T-cell (primary cell): ENCODE data around the gene CADM2. TPM values are rescaled to one million over a fixed set of nuclear protein-coding genes. Genes with fewer than 3 reads are reported as not detected.

Experiments used
- ATAC-seq, 4 experiments: fragments of 200-7000 bp in 3 of 4; fragments of 150-1000 bp in 1 of 4; cut with Tn5 transposase; replicated peaks in 1 of 4; 1 replicate in 3 of 4; 2 replicates in 1 of 4; pipeline ENCODE4 v1.10.0; 2021; ENCODE audit warnings: moderate library complexity in 3 of 4, mild to moderate bottlenecking in 2 of 4, moderate number of reproducible peaks in 1 of 4
- CTCF ChIA-PET, 2 donors: fragments of 300-600 bp; sonication (Branson Sonifier 250); formaldehyde crosslinking; loops; one replicate each; lab custom pipeline; 2022; ENCODE audit warnings: antibody characterized with exemption in 2 of 2; lab: Charles Lee
- POLR2A ChIA-PET, 2 donors: fragments of 300-600 bp; sonication (Branson Sonifier 250); formaldehyde crosslinking; loops; one replicate each; lab custom pipeline; 2022; ENCODE audit warnings: antibody characterized with exemption in 2 of 2; lab: Charles Lee
- DNase-seq, 35 experiments: peaks; one replicate each; pipeline versions ENCODE4 v3.0.0 to v3.0.0-alpha.2; 2013 to 2023
- H3K27ac ChIP-seq: one replicate; pipeline ENCODE4 v1.5.1; 2013; ENCODE audit warnings: low read length
- H3K27me3 ChIP-seq, 2 experiments: replicated peaks in 1 of 2; 1 replicate in 1 of 2; 2 replicates in 1 of 2; pipeline versions ENCODE4 v1.6.1 to v1.7.0; 2013; ENCODE audit warnings: low read length in 1 of 2, mixed read lengths in 1 of 2; ENCODE audit not compliant: control insufficient read depth in 2 of 2, insufficient read depth in 2 of 2; ENCODE audit errors: extremely low read depth in 1 of 2
- H3K36me3 ChIP-seq, 2 donors: 1 replicate in 1 of 2; 2 replicates in 1 of 2; pipeline versions ENCODE4 v1.6.1 to v1.7.0; 2013; ENCODE audit warnings: low read length in 1 of 2; ENCODE audit not compliant: control insufficient read depth in 2 of 2, insufficient read depth in 1 of 2; ENCODE audit errors: extremely low read depth in 1 of 2
- H3K4me1 ChIP-seq, 2 experiments: 1 replicate in 1 of 2; 2 replicates in 1 of 2; pipeline versions ENCODE4 v1.6.1 to v1.7.0; 2013; ENCODE audit warnings: low read length in 2 of 2, mixed read lengths in 1 of 2; ENCODE audit not compliant: insufficient read depth in 2 of 2, control insufficient read depth in 1 of 2; ENCODE audit errors: extremely low read depth in 1 of 2
- H3K4me3 ChIP-seq, 2 donors: 1 replicate in 1 of 2; 2 replicates in 1 of 2; pipeline versions ENCODE4 v1.5.1 to v1.7.0; 2013; ENCODE audit warnings: mild to moderate bottlenecking in 2 of 2, low read length in 1 of 2, moderate library complexity in 1 of 2; ENCODE audit not compliant: control insufficient read depth in 1 of 2; ENCODE audit errors: extremely low read depth in 1 of 2
- H3K9me3 ChIP-seq: 2 replicates; pipeline ENCODE4 v1.7.0; 2013
- H3K27ac Mint-ChIP-seq, 2 donors: one replicate each; pipeline ENCODE4 v1.8.0; 2020 to 2021; ENCODE audit warnings: mild to moderate bottlenecking in 2 of 2, mixed read lengths in 2 of 2
- H3K27me3 Mint-ChIP-seq, 2 donors: one replicate each; pipeline ENCODE4 v1.8.0; 2021 to 2022; ENCODE audit warnings: mixed read lengths in 2 of 2
- H3K36me3 Mint-ChIP-seq: one replicate; pipeline ENCODE4 v1.8.0; 2021; ENCODE audit warnings: mixed read lengths
- H3K4me1 Mint-ChIP-seq, 3 donors: one replicate each; pipeline ENCODE4 v1.8.0; 2020 to 2022; ENCODE audit warnings: mixed read lengths in 3 of 3, mild to moderate bottlenecking in 1 of 3
- H3K4me3 Mint-ChIP-seq, 3 donors: one replicate each; pipeline ENCODE4 v1.8.0; 2020 to 2022; ENCODE audit warnings: mild to moderate bottlenecking in 3 of 3, mixed read lengths in 3 of 3, moderate library complexity in 3 of 3
- H3K9me3 Mint-ChIP-seq, 3 donors: one replicate each; pipeline ENCODE4 v1.8.0; 2020 to 2022; ENCODE audit warnings: mixed read lengths in 3 of 3
- WGBS: methylation state at CpG from one replicate; pipeline ENCODE4 v1.1.5; 2013; ENCODE audit warnings: missing lambda C conversion rate; ENCODE audit not compliant: insufficient coverage; 5-methylcytosine and 5-hydroxymethylcytosine counted together
- total RNA-seq, 35 experiments: library from RNA in 6 of 35; stranded (reverse) in 6 of 35; fragments of 120-200 nt in 1 of 35; gene quantifications; one replicate each; pipeline versions ENCODE4 v1.2.1 to v1.2.4 and lab custom pipeline; 2013 to 2026

The CADM2 gene
- total RNA-seq, 5 donors from 2014 or later (not counting 1 experiment from before 2014, with no cell fraction given) = 0.23 to 0.25 TPM; not detected in 3

- Histone ChIP-seq H3K27me3 (no peaks in the 10 kb centered on the region), H3K36me3 (no peaks in the 10 kb centered on the region), H3K4me3 (no peak overlapping the region), H3K27ac (no peak overlapping the region), H3K9me3 (no peaks in the 10 kb centered on the region), H3K4me1 (no peaks in the 10 kb centered on the region)
- Mint-ChIP-seq H3K4me3 (no peak overlapping the region), H3K36me3 (no peaks in the 10 kb centered on the region), H3K27ac (no peak overlapping the region), H3K27me3 (no peaks in the 10 kb centered on the region), H3K9me3 (peaks cover 0 to 3% (median 3%) of the 10 kb centered on the region in 3 donors), H3K4me1 (no peaks in the 10 kb centered on the region)
- ATAC-seq = no peak
- DNase-seq = no peak
- ChIA-PET POLR2A (no interaction called here), CTCF (no interaction called here)
These were observed 313.1 kb downstream of the CADM2 start for GRCh38 chr3:85271911-85272310.

GRCh38 chr3:85288257-85288656 is 329.5 kb downstream of the CADM2 start:
- Histone ChIP-seq H3K4me3 (no peak overlapping the region), H3K27me3 (no peaks in the 10 kb centered on the region), H3K36me3 (no peaks in the 10 kb centered on the region), H3K4me1 (no peaks in the 10 kb centered on the region), H3K9me3 (no peaks in the 10 kb centered on the region), H3K27ac (no peak overlapping the region)
- no peak for DNase-seq
- H3K4me1 Mint-ChIP-seq = no peaks in the 10 kb centered on the region
- H3K9me3 Mint-ChIP-seq = peaks cover 10 to 14% (median 13%) of the 10 kb centered on the region in 3 donors
- H3K27me3 Mint-ChIP-seq = no peaks in the 10 kb centered on the region
- no peak overlapping the region for H3K4me3 Mint-ChIP-seq
- ChIA-PET CTCF (no interaction called here), POLR2A (no interaction called here)
- no peak for ATAC-seq
- no peak overlapping the region for H3K27ac Mint-ChIP-seq
- no peaks in the 10 kb centered on the region for H3K36me3 Mint-ChIP-seq

GRCh38 chr3:85297291-85297690 is 338.5 kb downstream of the CADM2 start:
- ATAC-seq (no peak), DNase-seq (no peak)
- H3K27ac ChIP-seq = no peak overlapping the region
- H3K27me3 ChIP-seq = no peaks in the 10 kb centered on the region
- ChIA-PET POLR2A (no interaction called here), CTCF (no interaction called here)
- Mint-ChIP-seq H3K36me3 (no peaks in the 10 kb centered on the region), H3K27me3 (no peaks in the 10 kb centered on the region), H3K4me1 (no peaks in the 10 kb centered on the region), H3K4me3 (no peak overlapping the region), H3K27ac (no peak overlapping the region), H3K9me3 (peaks cover 3 to 8% (median 5%) of the 10 kb centered on the region in 3 donors)
- no peaks in the 10 kb centered on the region for H3K9me3 ChIP-seq
- no peak overlapping the region for H3K4me3 ChIP-seq
- no peaks in the 10 kb centered on the region for H3K36me3 ChIP-seq
- no peaks in the 10 kb centered on the region for H3K4me1 ChIP-seq

GRCh38 chr3:85298032-85298431 is 339.2 kb downstream of the CADM2 start:
- no CpG with 5 or more reads among the region's 1 CpG for WGBS
- Mint-ChIP-seq H3K4me3 (no peak overlapping the region), H3K27me3 (no peaks in the 10 kb centered on the region), H3K4me1 (no peaks in the 10 kb centered on the region), H3K9me3 (peaks cover 0 to 8% (median 3%) of the 10 kb centered on the region in 3 donors), H3K27ac (no peak overlapping the region), H3K36me3 (no peaks in the 10 kb centered on the region)
- POLR2A ChIA-PET = no interaction called here
- H3K4me3 ChIP-seq = no peak overlapping the region
- ATAC-seq = no peak
- H3K4me1 ChIP-seq = no peaks in the 10 kb centered on the region
- no peaks in the 10 kb centered on the region for H3K36me3 ChIP-seq
- no peak for DNase-seq
- H3K9me3 ChIP-seq = no peaks in the 10 kb centered on the region
- no peak overlapping the region for H3K27ac ChIP-seq
- H3K27me3 ChIP-seq = no peaks in the 10 kb centered on the region
- CTCF ChIA-PET = no interaction called here

GRCh38 chr3:85303156-85303555 is 344.4 kb downstream of the CADM2 start:
- H3K9me3 ChIP-seq = no peaks in the 10 kb centered on the region
- H3K27ac Mint-ChIP-seq = no peak overlapping the region
- DNase-seq (no peak), ATAC-seq (no peak)
- H3K4me3 ChIP-seq = no peak overlapping the region
- no peaks in the 10 kb centered on the region for H3K4me1 ChIP-seq
- H3K36me3 Mint-ChIP-seq = no peaks in the 10 kb centered on the region
- H3K4me3 Mint-ChIP-seq = no peak overlapping the region
- H3K36me3 ChIP-seq = no peaks in the 10 kb centered on the region
- CTCF ChIA-PET = interaction anchor here in 1 of 2 donors (0.6 kb wide), 1 partner anchor 273 kb away, joined by 3 read pairs; no protein-coding TSS in a partner anchor
- H3K27me3 Mint-ChIP-seq = no peaks in the 10 kb centered on the region
- peaks cover 3 to 10% (median 3%) of the 10 kb centered on the region in 3 donors for H3K9me3 Mint-ChIP-seq
- POLR2A ChIA-PET = no interaction called here
- no CpG with 5 or more reads among the region's 4 CpGs for whole genome bisulfite sequencing
- H3K4me1 Mint-ChIP-seq = no peaks in the 10 kb centered on the region
- H3K27ac ChIP-seq = no peak overlapping the region
- H3K27me3 ChIP-seq = no peaks in the 10 kb centered on the region

- no peaks in the 10 kb centered on the region for H3K36me3 ChIP-seq
- CTCF ChIA-PET = no interaction called here
These were observed 345.7 kb downstream of the CADM2 start for GRCh38 chr3:85304360-85304964.

GRCh38 chr3:85312331-85312730 is 353.5 kb downstream of the CADM2 start:
- Histone ChIP-seq H3K27ac (no peak overlapping the region), H3K4me3 (no peak overlapping the region), H3K4me1 (no peaks in the 10 kb centered on the region), H3K36me3 (no peaks in the 10 kb centered on the region), H3K9me3 (no peaks in the 10 kb centered on the region), H3K27me3 (no peaks in the 10 kb centered on the region)
- Mint-ChIP-seq H3K4me3 (no peak overlapping the region), H3K27ac (no peak overlapping the region), H3K36me3 (no peaks in the 10 kb centered on the region), H3K4me1 (no peaks in the 10 kb centered on the region), H3K27me3 (no peaks in the 10 kb centered on the region), H3K9me3 (peaks cover 3 to 7% (median 6%) of the 10 kb centered on the region in 3 donors)
- ATAC-seq (no peak), DNase-seq (no peak)
- no CpG with 5 or more reads among the region's 3 CpGs for WGBS
- ChIA-PET POLR2A (no interaction called here), CTCF (no interaction called here)

More at GRCh38 chr3:85304360-85304964, 345.7 kb downstream of the CADM2 start:
- Mint-ChIP-seq H3K27ac (no peak overlapping the region), H3K4me1 (no peaks in the 10 kb centered on the region), H3K36me3 (no peaks in the 10 kb centered on the region), H3K9me3 (peaks cover 3 to 10% (median 9%) of the 10 kb centered on the region in 3 donors), H3K27me3 (no peaks in the 10 kb centered on the region), H3K4me3 (no peak overlapping the region)
- H3K9me3 ChIP-seq = no peaks in the 10 kb centered on the region
- no peak overlapping the region for H3K27ac ChIP-seq
- no CpG with 5 or more reads among the region's 3 CpGs for WGBS
- no peak for DNase-seq
- ATAC-seq = no peak
- H3K4me1 ChIP-seq = no peaks in the 10 kb centered on the region
- POLR2A ChIA-PET = no interaction called here
- H3K27me3 ChIP-seq = no peaks in the 10 kb centered on the region
- H3K4me3 ChIP-seq = no peak overlapping the region
